HG02678 (cell line): ENCODE results near the gene SLC7A10.
"Not testable (repeated sequence)": the region's sequence is repeated elsewhere in the genome, so short reads cannot be mapped to it uniquely, and the experiment has no call there.

Source experiments
- ATAC-seq: cut with Tn5 transposase; IDR thresholded peaks from one replicate; pipeline ENCODE4 v1.9.1; 2021; ENCODE audit warnings: mild to moderate bottlenecking, moderate library complexity; ENCODE audit not compliant: unreplicated experiment

The SLC7A10 gene

DNA sequence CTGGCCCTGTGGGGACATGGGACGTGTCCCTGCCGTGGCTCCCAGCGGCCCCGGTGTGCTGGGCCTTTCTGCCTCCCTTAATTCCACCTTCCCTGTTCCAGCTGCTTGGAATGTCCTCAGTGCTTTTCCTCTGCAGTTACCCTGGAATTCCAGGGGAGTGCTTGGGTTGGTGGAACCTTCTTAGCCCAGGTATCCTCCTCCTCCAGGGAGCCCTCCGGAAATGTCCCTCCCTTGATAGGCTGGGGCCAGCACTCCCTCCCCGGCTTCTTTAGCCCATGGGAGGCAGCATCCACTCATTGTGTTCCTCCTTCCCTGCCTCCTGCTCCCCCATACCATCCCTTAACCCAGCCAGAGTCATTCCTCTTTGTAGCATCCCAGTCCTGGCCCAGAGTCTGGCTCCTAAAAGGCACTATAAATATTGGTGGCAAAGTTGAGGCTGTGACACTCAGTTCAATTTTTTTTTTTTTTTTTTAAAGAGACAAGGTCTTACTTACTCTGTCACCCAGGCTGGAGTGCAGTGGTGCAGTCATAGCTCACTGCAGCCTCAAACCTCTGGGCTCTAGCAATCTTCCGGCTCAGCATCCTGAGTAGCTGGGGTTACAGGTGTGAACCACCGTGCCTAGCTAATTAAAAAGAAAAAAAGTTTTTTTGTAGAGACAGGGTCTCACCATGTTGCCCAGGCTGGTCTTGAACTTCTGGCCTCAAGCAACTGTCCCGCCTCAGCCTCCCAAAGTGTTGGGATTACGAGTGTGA lies 13.7 kb upstream of the SLC7A10 start:
- ATAC-seq, result no peak

DNA sequence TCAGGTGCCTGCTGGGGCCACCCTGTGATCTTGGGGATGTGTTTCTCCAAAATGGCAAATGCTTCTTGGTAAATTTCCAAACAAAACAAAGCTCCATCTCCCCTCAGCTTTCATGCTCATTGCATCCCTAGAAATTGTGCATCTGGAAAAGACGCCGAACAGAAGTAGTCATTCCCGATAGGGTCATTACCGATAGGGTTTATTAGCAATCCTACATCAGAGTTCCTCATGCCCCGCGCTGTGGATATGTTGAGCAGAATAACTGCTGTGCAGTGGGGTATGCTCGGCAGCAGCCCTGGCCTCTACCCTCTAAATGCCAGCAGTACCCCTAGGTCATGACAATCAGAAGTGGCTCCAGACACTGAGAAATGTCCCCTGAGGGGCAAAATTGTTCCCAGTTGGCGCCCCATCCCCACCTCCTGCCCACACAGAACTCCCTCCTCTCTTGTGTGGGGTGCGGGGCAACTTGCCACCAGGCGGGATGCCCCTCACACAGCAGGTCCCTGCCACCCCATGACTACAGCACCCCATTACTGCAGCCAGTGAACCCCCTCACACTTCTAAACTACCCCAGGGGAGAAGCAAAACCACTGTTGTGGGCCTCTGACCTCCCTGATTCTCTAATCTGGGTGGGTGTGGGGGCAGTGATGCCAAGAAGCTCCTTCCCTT lies 13.0 kb upstream of the SLC7A10 start:
- ATAC-seq, result no peak

- ATAC-seq, result no peak
These were observed 11.2 kb upstream of the SLC7A10 start for GRCh38 chr19:33236696-33237390.

GRCh38 chr19:33235996-33236350 lies 10.3 kb upstream of the SLC7A10 start:
- ATAC-seq, result no peak

- peak; percentile 82 for ATAC-seq
These were observed 9.8 kb upstream of the SLC7A10 start for GRCh38 chr19:33235269-33235995.

GRCh38 chr19:33234736-33235135 lies 9.1 kb upstream of the SLC7A10 start:
- ATAC-seq, result no peak

- ATAC-seq, result no peak
These were observed 8.4 kb upstream of the SLC7A10 start for GRCh38 chr19:33234092-33234491.

DNA sequence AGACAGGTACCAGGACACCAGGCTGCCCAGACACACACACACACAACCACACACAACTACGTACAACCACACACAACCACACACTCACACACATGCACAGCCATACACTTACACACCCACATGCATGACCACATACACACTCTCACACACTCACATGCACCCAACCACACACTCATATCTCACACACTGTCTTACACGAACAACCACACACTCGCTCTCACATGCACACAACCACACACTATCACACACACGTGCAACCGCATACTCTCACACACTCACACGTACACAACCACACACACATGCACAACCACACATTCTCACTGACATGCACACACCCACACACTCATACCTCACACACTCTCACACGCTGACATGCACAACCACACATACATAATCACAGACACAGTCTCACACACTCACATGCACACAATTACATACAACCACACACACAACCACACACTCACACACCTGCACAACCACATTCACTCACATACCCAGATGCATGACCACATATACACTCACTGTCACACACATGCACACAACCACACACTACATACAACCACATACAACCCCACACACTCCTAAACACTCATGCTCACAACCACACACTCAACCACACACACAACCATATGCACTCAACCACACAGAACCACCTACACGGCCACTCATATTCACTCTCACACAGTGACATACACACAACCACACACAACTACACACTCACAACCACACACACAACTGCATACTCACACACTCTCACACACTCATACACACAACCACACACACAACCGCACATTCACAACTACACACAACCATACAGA lies 7.6 kb upstream of the SLC7A10 start:
- ATAC-seq, result no peak

DNA sequence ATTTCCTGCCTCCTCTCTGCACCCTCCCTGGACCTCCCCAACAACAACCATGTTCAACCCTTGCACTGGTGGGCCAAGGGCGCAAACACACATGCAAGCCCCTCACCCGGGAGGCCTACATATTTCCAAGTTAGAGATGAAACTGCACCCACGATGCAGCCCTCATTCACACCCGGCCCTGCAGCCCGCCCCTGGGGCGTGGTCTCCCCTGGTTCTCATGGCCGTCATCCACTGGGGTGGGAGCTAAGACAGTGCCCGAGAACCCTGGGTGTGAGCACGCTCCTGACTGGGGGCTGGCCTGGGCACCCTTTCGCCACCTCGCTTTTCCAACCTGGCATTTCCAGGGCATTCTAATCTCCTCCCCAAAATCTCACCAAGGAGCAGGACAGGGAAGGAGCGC lies 7.0 kb upstream of the SLC7A10 start:
- no peak for ATAC-seq

DNA sequence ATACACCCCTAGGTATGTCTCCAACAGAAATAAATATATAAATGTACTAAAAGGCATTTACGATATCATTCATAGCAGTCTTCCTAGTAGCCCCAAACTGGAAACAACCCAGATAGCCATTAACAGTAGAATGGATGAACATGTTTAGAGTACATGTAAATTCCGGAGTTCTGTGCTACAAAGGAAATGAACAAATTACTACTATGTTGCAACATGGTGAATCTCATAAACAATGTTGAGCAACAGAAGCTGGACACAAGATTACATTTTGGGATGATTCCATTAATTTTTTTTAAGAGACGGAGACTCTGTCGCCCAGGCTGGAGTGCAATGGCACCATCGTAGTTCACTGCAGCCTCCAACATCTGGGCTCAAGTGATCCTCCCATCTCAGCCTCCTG lies 5.9 kb upstream of the SLC7A10 start:
- no peak for ATAC-seq

GRCh38 chr19:33229962-33230361 lies 4.3 kb upstream of the SLC7A10 start:
- ATAC-seq, result no peak

DNA sequence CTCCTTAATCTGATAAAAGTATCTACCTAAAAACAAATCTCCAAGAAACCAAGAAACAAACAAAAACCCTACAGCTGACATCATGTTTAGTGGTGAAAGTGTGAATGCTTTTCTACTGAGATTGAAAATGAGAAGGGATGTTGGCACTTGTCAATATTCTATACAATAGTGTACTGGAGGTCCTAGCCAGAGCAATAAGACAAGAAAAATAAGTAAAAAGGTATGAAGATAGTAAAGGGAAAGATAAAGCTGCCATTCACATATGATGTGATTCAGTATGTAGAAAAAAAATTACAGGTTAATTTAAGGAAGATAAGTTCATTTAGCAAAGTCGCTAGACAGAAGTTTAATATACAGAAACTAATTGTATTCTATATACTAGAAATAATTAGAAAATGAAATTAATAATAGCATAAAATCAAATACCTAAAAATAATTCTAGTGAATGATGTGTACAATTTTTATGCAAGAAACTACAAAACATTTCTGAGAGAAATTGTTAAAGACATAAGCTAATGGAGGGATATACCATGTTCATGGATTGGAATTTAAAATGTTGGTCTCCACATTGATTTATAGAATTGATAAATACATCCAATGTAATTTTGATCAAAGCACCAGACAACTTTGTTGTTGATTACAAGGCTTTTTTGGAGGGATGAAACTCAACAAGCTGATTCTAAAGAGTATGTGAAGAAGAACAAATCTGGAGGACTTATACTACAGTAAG lies 2.4 kb upstream of the SLC7A10 start:
- no peak for ATAC-seq

DNA sequence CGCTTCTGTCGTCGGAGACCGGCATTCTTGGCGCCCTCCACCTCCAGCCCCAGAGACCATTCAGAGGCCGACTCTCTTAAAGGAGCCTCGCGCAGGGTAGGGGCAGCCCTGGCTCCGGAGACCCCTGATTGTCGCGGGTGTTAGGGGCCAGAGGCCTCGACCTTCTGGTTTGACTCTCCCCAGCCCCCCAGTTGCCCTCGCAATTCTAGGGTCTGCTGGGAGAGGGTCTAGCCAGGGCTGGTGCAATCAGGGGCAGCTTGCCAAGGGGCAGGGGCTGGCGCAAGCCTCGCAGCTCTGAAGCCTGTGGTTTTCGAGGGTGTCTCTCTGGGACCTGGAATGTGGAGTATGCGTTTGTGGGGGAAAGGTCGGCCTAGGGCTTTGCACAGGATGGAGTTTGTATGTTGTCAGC lies 1.6 kb upstream of the SLC7A10 start:
- ATAC-seq, result no peak

DNA sequence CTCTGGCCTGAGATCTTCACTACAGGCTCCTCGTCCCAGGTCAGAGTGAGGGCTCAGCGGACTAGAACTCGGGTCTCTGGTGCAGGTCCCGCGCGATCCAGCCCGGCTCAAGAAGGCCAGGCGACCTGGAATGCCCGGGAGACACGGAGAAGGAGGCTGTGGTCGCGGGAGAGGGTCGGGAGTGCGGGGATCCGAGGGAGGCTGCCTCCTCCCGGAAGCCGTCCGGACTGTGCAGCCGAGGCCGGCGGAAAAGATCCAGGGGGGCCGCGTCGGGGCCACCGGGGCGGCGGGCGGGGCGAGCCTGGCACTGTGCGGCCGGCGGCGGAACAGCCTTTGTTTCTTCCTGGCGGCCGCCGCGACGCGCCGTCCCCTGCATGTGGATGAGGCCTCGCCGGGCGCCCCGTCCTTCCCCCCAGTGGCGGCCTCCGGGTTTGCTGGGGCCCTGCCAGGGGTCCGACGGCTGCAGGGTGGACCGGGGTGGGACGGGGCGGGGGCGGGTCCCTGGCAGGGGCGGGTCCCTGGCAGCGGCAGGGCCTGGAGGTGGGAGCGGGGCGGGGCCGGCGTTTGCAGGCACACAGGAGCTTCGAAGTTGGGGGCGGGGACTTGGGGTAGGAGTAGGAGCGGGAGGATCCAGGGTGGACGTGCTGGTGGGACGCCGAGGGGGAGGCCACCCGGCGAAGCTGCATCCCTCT lies 1.0 kb upstream of the SLC7A10 start:
- ATAC-seq, result no peak

DNA sequence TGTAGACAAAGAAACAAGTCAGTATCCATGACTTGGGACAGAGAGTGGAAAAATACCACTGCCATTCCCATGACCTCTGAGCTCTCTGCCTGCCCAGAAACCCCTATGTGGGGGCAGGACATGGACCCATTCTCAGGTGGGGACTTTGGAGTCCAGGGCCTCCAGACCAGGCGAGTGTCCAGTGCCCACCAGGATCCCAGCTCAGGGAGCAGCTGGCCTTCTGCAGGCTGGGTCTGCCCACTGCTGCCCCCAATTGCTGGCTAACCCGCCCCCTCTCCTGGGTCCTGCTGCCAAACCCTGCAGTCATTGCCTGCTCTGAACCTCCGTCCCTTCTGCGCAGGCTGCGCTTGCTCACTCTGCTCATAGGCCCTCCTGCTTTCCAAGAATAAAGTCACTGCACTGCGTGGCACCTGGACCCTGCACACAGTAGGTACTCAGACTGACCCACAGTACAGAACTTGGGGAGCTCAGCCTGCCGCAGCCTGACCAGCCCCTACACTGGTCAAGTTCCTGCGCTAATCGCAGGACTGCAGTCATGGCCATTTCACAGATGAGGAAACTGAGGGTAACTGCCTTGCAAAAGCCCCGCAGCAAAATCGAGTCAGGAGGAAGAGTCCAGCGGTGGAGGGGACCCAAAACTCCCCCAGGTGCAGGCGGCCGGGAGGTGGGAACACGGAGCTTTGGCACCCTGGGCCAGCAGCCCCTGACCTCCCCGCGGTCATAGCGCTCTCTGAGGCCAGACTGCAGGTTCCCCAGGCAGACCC lies 774 bp downstream of the SLC7A10 start:
- no peak for ATAC-seq

- not testable (repeated sequence) for ATAC-seq
These were observed 3.4 kb downstream of the SLC7A10 start for GRCh38 chr19:33222255-33222654.

DNA sequence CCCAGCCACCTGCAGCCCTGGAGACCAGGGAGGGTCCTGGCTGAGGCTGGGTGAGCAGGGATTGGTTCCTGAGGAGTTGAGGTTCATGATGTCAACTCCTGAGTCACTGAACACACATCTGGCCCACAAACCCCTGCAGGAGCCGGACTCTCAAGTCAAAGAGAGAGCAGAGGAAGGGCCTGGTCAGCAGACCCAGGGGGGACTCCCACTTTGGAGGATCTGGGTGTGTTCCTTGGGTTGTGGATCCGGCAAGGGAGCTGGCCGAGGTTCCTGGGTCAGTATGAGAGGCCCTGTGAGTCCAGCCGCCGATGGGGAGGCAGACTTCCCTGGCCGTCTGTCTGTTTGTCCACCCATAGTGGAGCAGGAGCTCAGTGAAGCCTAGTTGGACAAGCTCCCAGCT lies 4.0 kb downstream of the SLC7A10 start:
- ATAC-seq, result no peak

DNA sequence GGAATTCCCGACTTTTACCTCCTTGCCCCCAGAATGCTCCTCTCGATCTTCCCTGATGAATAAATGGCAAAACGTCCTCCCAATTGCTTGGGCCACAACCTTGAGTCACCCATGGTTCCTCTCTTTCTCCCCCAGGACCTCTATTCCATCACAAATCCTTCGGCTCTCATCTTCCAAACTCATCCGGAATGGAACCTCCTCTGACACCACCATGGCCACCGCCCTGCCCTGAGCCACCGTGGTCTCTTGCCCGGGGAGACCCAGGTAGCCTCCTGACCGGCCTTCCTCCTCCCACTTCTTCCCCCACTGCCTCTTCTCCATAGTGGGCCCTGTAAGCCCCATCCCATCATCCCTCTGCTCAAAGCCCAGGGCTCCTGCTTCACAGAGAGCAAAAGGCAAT lies 4.9 kb downstream of the SLC7A10 start:
- ATAC-seq, result no peak

DNA sequence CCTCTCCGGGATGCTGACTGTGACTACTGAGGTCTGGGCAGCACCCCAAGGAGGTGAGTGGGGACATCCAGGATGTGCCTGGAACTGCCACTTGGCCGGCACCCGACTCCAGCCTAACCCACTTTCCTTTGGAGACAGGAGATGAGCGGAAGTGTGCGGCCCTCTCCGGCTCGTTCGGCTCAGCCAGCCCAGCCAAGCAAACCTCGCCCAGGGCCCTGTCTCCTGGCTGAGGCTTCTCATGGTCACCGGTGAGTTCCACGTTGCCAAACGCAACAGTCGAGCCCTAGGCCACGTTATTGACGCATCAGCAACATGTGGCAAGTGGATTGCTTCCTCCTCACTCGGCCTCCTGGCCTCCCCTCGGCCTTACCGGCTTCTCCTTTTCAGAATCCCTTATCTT lies 5.5 kb downstream of the SLC7A10 start:
- no peak for ATAC-seq
